SK-N-SH treated with all-trans-retinoic acid at 6 μM for 48 hours (cell line): ENCODE measurements around the gene C18orf63.

ENCODE experiments used
- ATAC-seq: fragments of 200-7000 bp; cut with Tn5 transposase; 3 replicates; pipeline ENCODE4 v1.9.1; 2020; ENCODE audit warnings: mild to moderate bottlenecking, moderate library complexity
- BACH2 ChIP-seq: fragments of 250-450 bp; sonication (Bioruptor Pico); IDR thresholded peaks from 2 replicates; pipeline ENCODE4 v1.9.0; 2021; ENCODE audit warnings: mild to moderate bottlenecking, borderline replicate concordance
- CSRNP3 ChIP-seq: fragments of 250-450 bp; sonication (Bioruptor Pico); IDR thresholded peaks from 2 replicates; pipeline ENCODE4 v1.5.1; 2021; ENCODE audit warnings: mild to moderate bottlenecking, moderate library complexity
- ESRRG ChIP-seq: fragments of 250-450 bp; sonication (Bioruptor Pico); IDR thresholded peaks from 2 replicates; pipeline ENCODE4 v1.6.1; 2021; ENCODE audit warnings: mild to moderate bottlenecking
- GLIS3 ChIP-seq: fragments of 250-450 bp; sonication (Bioruptor Pico); IDR thresholded peaks from 2 replicates; pipeline ENCODE4 v1.5.0; 2020; ENCODE audit warnings: mild to moderate bottlenecking, moderate library complexity
- ISL1 ChIP-seq: fragments of 250-450 bp; sonication (Bioruptor Pico); IDR thresholded peaks from 2 replicates; pipeline ENCODE4 v2.1.2; 2022; ENCODE audit warnings: mild to moderate bottlenecking, moderate library complexity
- OSR1 ChIP-seq: fragments of 250-450 bp; sonication (Bioruptor Pico); IDR thresholded peaks from 2 replicates; pipeline ENCODE4 v1.8.0; 2022; ENCODE audit warnings: moderate library complexity, mild to moderate bottlenecking, inconsistent platforms
- PPARA ChIP-seq: fragments of 250-450 bp; sonication (Bioruptor Pico); IDR thresholded peaks from 2 replicates; pipeline ENCODE4 v1.5.0; 2020; ENCODE audit warnings: mild to moderate bottlenecking, borderline replicate concordance
- RARB ChIP-seq: fragments of 250-450 bp; sonication (Bioruptor Pico); IDR thresholded peaks from 2 replicates; pipeline ENCODE4 v1.8.0; 2021; ENCODE audit warnings: mild to moderate bottlenecking, moderate library complexity
- SNAI2 ChIP-seq: fragments of 250-450 bp; sonication (Bioruptor Pico); IDR thresholded peaks from 2 replicates; pipeline ENCODE4 v1.5.0; 2020; ENCODE audit warnings: mild to moderate bottlenecking, moderate library complexity
- TCF4 ChIP-seq: fragments of 250-450 bp; sonication (Bioruptor Pico); IDR thresholded peaks from 2 replicates; pipeline ENCODE4 v1.8.0; 2021; ENCODE audit warnings: mild to moderate bottlenecking, moderate library complexity, borderline replicate concordance
- TOX ChIP-seq: fragments of 250-450 bp; sonication (Bioruptor Pico); IDR thresholded peaks from 2 replicates; pipeline ENCODE4 v1.8.0; 2021; ENCODE audit warnings: mild to moderate bottlenecking, moderate library complexity, borderline replicate concordance
- ZC3H10 ChIP-seq: fragments of 250-450 bp; sonication (Bioruptor Pico); IDR thresholded peaks from 2 replicates; pipeline ENCODE4 v1.5.1; 2021; ENCODE audit warnings: mild to moderate bottlenecking, moderate library complexity
- ZFP3 ChIP-seq: fragments of 250-450 bp; sonication (Bioruptor Pico); IDR thresholded peaks from 2 replicates; pipeline ENCODE4 v1.5.0; 2020; ENCODE audit warnings: mild to moderate bottlenecking, moderate library complexity
- ZNF565 ChIP-seq: fragments of 450-650 bp; formaldehyde crosslinking; conservative IDR thresholded peaks from 2 replicates; pipeline ENCODE4 v1.5.0; 2020; ENCODE audit warnings: low read depth, mild to moderate bottlenecking, moderate library complexity
- ZNF70 ChIP-seq: fragments of 450-650 bp; formaldehyde crosslinking; IDR thresholded peaks from 2 replicates; pipeline ENCODE4 v1.5.0; 2020; ENCODE audit warnings: mild to moderate bottlenecking, moderate library complexity
- ZNF8 ChIP-seq: fragments of 450-650 bp; formaldehyde crosslinking; IDR thresholded peaks from 2 replicates; pipeline ENCODE4 v1.5.0; 2020; ENCODE audit warnings: mild to moderate bottlenecking, moderate library complexity
- TF ChIP-seq, protein P1 (sequence below): fragments of 250-450 bp; sonication (Bioruptor Pico); IDR thresholded peaks from 2 replicates; pipeline ENCODE4 v1.8.0; 2020; ENCODE audit warnings: mild to moderate bottlenecking, moderate library complexity, borderline replicate concordance
- TF ChIP-seq, protein P2 (sequence below): fragments of 250-450 bp; sonication (Bioruptor Pico); IDR thresholded peaks from 2 replicates; pipeline ENCODE4 v1.5.1; 2020; ENCODE audit warnings: low read depth, mild to moderate bottlenecking, moderate library complexity
- TF ChIP-seq, protein P3 (sequence below): fragments of 250-450 bp; sonication (Bioruptor Pico); IDR thresholded peaks from 2 replicates; pipeline ENCODE4 v1.8.0; 2021; ENCODE audit warnings: low read depth, mild to moderate bottlenecking, moderate library complexity, borderline replicate concordance

The C18orf63 gene

DNA sequence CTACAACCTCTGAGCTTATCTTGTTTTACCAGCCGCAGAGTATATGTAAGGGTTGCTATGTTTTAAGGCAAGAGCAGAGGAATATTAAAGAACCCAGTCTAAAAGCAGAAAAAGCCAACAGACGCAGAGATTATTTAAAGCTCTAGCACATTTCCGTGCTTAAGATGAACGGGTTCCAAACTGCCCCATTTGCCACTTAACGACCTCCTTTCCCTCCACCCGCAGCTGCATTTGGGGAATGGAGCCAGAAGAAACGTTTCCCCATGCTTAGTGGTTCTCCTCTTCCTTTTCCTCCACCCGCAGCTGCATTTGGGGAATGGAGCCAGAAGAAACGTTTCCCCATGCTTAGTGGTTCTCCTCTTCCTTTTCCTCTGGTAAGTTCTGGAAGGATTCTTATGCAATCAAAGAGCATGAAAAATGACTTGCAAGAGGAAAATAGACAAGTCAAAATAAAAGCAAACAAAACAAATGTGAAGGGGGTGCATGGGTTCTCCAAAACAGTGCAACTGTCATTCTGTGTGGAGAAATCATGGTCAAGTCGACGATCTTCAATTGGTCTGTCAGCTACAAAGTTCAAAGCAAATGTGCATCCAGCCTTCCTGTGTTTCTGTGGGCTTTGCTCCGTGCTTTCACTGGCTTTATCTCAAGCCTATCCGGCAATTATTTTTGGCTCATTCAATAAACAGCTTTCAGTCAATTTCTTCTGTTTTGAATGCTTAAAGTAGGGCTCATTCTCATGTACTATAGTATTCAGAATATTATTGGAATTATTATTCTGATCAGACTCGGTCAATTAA is 83.7 kb downstream of the C18orf63 start:
- no peak for ATAC-seq
- TF ChIP-seq SNAI2 (CRISPR knock-in tag) = no peak

DNA sequence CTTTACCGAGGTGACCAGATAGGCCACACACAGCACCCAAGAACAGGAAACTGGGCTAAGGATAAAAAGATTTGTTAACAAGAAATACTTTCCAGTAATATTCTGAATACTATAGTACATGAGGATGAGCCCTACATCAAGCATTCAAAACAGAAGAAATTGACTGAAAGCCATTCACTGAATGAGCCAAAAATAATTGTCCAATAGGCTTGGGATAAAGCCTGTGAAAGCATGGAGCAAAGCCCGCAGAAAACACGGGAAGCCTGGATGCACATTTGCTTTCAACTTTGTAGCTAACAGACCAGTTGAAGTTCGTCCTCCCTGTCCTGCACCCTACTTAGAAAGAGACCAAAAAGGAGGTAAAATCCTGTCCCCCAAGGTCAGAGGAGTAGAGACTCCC is 85.2 kb downstream of the C18orf63 start:
- ATAC-seq = no peak
- TF ChIP-seq TOX = no peak

GRCh38 chr18:74402806-74403433 is 87.3 kb downstream of the C18orf63 start:
- ATAC-seq = no peak
- no peak for TF ChIP-seq ZNF8 (CRISPR knock-in tag)
- TF ChIP-seq ZC3H10 (CRISPR knock-in tag) = no peak
- TF ChIP-seq ZFP3 (CRISPR knock-in tag) = no peak
- TF ChIP-seq, protein P1, sequence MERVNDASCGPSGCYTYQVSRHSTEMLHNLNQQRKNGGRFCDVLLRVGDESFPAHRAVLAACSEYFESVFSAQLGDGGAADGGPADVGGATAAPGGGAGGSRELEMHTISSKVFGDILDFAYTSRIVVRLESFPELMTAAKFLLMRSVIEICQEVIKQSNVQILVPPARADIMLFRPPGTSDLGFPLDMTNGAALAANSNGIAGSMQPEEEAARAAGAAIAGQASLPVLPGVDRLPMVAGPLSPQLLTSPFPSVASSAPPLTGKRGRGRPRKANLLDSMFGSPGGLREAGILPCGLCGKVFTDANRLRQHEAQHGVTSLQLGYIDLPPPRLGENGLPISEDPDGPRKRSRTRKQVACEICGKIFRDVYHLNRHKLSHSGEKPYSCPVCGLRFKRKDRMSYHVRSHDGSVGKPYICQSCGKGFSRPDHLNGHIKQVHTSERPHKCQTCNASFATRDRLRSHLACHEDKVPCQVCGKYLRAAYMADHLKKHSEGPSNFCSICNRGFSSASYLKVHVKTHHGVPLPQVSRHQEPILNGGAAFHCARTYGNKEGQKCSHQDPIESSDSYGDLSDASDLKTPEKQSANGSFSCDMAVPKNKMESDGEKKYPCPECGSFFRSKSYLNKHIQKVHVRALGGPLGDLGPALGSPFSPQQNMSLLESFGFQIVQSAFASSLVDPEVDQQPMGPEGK (CRISPR knock-in tag) = no peak

DNA sequence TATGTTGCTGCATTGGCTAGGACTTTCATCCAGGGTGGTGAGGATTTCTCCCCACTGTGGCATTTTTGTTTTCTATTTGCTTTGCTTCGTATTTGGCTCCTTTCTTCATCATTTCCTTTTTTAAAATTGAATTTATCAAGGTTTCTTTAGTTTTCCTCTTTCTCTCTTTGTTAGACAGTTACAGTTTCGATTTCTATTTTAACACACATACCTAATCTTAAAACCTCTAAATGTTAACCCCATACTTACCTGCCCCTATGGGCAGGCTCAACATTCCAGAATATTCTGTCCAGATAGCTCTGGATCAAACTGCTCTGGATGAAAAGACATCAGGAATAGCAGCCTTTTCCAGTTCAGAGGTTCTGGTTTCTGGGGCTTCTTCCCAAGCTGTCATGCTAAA is 92.2 kb downstream of the C18orf63 start:
- no peak for ATAC-seq
- TF ChIP-seq, protein P1 (CRISPR knock-in tag) = no peak
- TF ChIP-seq BACH2 (CRISPR knock-in tag) = no peak
- no peak for TF ChIP-seq CSRNP3 (CRISPR knock-in tag)
- no peak for TF ChIP-seq ISL1 (CRISPR knock-in tag)
- TF ChIP-seq, protein P2, sequence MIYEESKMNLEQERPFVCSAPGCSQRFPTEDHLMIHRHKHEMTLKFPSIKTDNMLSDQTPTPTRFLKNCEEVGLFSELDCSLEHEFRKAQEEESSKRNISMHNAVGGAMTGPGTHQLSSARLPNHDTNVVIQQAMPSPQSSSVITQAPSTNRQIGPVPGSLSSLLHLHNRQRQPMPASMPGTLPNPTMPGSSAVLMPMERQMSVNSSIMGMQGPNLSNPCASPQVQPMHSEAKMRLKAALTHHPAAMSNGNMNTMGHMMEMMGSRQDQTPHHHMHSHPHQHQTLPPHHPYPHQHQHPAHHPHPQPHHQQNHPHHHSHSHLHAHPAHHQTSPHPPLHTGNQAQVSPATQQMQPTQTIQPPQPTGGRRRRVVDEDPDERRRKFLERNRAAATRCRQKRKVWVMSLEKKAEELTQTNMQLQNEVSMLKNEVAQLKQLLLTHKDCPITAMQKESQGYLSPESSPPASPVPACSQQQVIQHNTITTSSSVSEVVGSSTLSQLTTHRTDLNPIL (CRISPR knock-in tag) = no peak
- TF ChIP-seq PPARA (CRISPR knock-in tag) = no peak
- TF ChIP-seq OSR1 (CRISPR knock-in tag) = no peak
- TF ChIP-seq GLIS3 (CRISPR knock-in tag) = no peak
- TF ChIP-seq ZNF565 = no peak
- no peak for TF ChIP-seq RARB (CRISPR knock-in tag)
- TF ChIP-seq, protein P3, sequence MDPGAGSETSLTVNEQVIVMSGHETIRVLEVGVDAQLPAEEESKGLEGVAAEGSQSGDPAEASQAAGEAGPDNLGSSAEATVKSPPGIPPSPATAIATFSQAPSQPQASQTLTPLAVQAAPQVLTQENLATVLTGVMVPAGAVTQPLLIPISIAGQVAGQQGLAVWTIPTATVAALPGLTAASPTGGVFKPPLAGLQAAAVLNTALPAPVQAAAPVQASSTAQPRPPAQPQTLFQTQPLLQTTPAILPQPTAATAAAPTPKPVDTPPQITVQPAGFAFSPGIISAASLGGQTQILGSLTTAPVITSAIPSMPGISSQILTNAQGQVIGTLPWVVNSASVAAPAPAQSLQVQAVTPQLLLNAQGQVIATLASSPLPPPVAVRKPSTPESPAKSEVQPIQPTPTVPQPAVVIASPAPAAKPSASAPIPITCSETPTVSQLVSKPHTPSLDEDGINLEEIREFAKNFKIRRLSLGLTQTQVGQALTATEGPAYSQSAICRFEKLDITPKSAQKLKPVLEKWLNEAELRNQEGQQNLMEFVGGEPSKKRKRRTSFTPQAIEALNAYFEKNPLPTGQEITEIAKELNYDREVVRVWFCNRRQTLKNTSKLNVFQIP (CRISPR knock-in tag) = no peak
- TF ChIP-seq SNAI2 (CRISPR knock-in tag) = no peak
- TF ChIP-seq TCF4 (CRISPR knock-in tag) = no peak
- TF ChIP-seq ZFP3 (CRISPR knock-in tag) = no peak
- TF ChIP-seq ESRRG (CRISPR knock-in tag) = no peak
- TF ChIP-seq ZNF70 (CRISPR knock-in tag) = no peak
